Measurements from ENCODE around the gene PGM2. TPM values are rescaled to one million over a fixed set of nuclear protein-coding genes. Genes with fewer than 3 reads are reported as not detected.

Gene PGM2
- polyA plus RNA-seq, 1 of the 3 experiments (the other 2 are of a cell fraction) = 12.7 TPM

GRCh38 chr4:37905533-37906169 is 79.2 kb downstream of the PGM2 start:
- no peaks in the 10 kb centered on the region for H3F3A ChIP-seq (replicated peaks; ENCODE audit: insufficient read depth)
- H3K9me2 ChIP-seq = no peaks in the 10 kb centered on the region
- 42% methylated on average over 7 of the region's 7 CpGs for WGBS (ENCODE audit: low lambda C conversion rate)
- H4K20me1 ChIP-seq (ENCODE audit: insufficient read depth) = no peaks in the 10 kb centered on the region
- H3K4me3 ChIP-seq (ENCODE audit: low read depth in 2 of 2, low read length in 1 of 2) = no peak overlapping the region
- POLR2A ChIA-PET = no interaction called here
- no peak overlapping the region for H3K9ac ChIP-seq
- CTCF ChIA-PET = interaction anchor here (1.0 kb wide), 1 partner anchor 14 kb away, joined by 4 read pairs; no protein-coding TSS in a partner anchor
- H3K36me3 ChIP-seq (replicated peaks in 1 of 2; ENCODE audit: control insufficient read depth in 1 of 2, insufficient read depth in 2 of 2, low read length in 1 of 2) = no peaks in the 10 kb centered on the region
- no peak overlapping the region for H3K4me2 ChIP-seq
- no peak overlapping the region for H3K27ac ChIP-seq (ENCODE audit: low read depth in 2 of 2, low read length in 1 of 2)
- peaks cover 26% of the 10 kb centered on the region; the same call in 1 of the 2 replicates for H3K27me3 ChIP-seq (ENCODE audit: insufficient read depth)
- H3K9me3 ChIP-seq = no peaks in the 10 kb centered on the region
- no peaks in the 10 kb centered on the region for H3K79me2 ChIP-seq (ENCODE audit: insufficient read depth)
- TF ChIP-seq MXI1 (IDR thresholded peaks at IDR 0.05; ENCODE audit: low read depth, low read length) (no peak), NRF1 (IDR thresholded peaks at IDR 0.05; ENCODE audit: low read depth, low read length) (no peak), SMC3 (IDR thresholded peaks at IDR 0.05; ENCODE audit: low read depth, low read length) (no peak), MEF2A (IDR thresholded peaks at IDR 0.05; ENCODE audit: borderline replicate concordance, low read depth) (no peak), FOXM1 (IDR thresholded peaks at IDR 0.05; ENCODE audit: low read depth) (no peak), EP300 (IDR thresholded peaks at IDR 0.05; ENCODE audit: borderline replicate concordance in 1 of 2, low read depth in 1 of 2, low read length in 1 of 2) (no peak), YY1 (IDR thresholded peaks at IDR 0.05; ENCODE audit: low read depth) (no peak), RAD21 (IDR thresholded peaks at IDR 0.05; ENCODE audit: low read length) (no peak), POLR2AphosphoS5 (IDR thresholded peaks at IDR 0.05; ENCODE audit: low read depth, low read length) (no peak), RFX5 (IDR thresholded peaks at IDR 0.05; ENCODE audit: low read length) (no peak), ELF1 (IDR thresholded peaks at IDR 0.05) (no peak), FOXJ3 (CRISPR knock-in tag; IDR thresholded peaks at IDR 0.05) (no peak), USF2 (IDR thresholded peaks at IDR 0.05; ENCODE audit: borderline replicate concordance, low read depth, low read length) (no peak), NFIC (IDR thresholded peaks at IDR 0.05; ENCODE audit: borderline replicate concordance) (no peak)
- H2AFZ ChIP-seq (ENCODE audit: low read depth) = no peak overlapping the region
- no peaks in the 10 kb centered on the region for H3K4me1 ChIP-seq (ENCODE audit: control insufficient read depth in 1 of 2, insufficient read depth in 2 of 2, low read depth in 1 of 2, low read length in 1 of 2)
- DNase-seq = no peak

DNA sequence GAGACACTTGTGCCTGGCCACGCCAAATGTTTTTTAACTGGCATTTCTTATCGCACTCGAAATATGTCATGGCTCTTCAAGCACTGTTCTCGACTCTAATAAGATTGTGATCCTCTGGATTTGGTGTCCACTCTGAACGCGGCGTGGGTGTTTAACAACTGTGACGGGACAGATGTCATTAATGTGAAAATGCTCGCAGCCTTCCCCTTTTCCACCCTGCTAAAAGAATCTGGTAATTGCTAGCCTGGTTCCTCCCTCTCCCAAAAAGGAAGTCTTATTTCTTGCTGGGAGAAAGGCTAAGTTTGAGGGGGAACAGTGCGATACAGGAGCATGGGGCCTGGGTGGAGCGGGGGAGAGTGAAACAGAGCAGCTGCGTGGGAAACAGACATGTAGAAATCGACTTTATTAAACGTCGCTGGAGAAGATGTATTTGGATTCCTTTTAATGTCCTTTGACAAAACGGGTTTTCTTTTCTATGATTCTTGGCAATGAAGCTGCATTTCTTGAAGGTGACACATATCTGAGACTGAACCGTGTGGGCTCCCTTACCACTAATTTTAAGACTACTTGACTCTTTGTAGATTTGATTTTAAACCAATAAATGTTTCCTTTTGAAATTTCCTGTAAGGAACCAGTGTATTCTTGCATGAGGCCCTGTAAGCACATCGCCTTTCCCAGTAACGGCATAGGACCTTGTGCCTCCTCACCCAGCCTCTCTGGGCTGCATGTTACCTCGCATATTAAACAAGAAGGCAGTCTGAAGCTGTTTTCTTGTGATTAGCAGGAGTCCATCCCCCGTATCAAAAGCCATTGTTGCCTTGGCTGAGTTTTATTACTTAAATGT is 82.2 kb downstream of the PGM2 start:
- peaks cover 15% of the 10 kb centered on the region; the same call in 1 of the 2 replicates for H3K27me3 ChIP-seq (ENCODE audit: insufficient read depth)
- no peaks in the 10 kb centered on the region for H3F3A ChIP-seq (replicated peaks; ENCODE audit: insufficient read depth)
- H3K27ac ChIP-seq (ENCODE audit: low read depth in 2 of 2, low read length in 1 of 2) = no peak overlapping the region
- H3K79me2 ChIP-seq (ENCODE audit: insufficient read depth) = no peaks in the 10 kb centered on the region
- 0 out of 2 replicates have a peak overlapping the region, but pooled peaks have one; percentile 10 for H3K4me2 ChIP-seq
- CTCF ChIA-PET = no interaction called here
- DNase-seq = no peak
- WGBS (ENCODE audit: low lambda C conversion rate) = 66% methylated on average over 21 of the region's 21 CpGs
- H2AFZ ChIP-seq (ENCODE audit: low read depth) = 0 out of 2 replicates have a peak overlapping the region, but pooled peaks have one; percentile 57
- H3K4me3 ChIP-seq (ENCODE audit: low read depth in 2 of 2, low read length in 1 of 2) = no peak overlapping the region
- TF ChIP-seq MXI1 (IDR thresholded peaks at IDR 0.05; ENCODE audit: low read depth, low read length) (no peak), NFIC (IDR thresholded peaks at IDR 0.05; ENCODE audit: borderline replicate concordance) (0 out of 2 replicates have a peak, but pooled peaks have one; percentile 9), RFX5 (IDR thresholded peaks at IDR 0.05; ENCODE audit: low read length) (no peak), REST (IDR thresholded peaks at IDR 0.05; ENCODE audit: low read depth, low read length) (no peak), JUND (IDR thresholded peaks at IDR 0.05) (no peak), TCF12 (IDR thresholded peaks at IDR 0.05) (0 out of 2 replicates have a peak, but pooled peaks have one; percentile 5), TEAD4 (IDR thresholded peaks at IDR 0.05; ENCODE audit: borderline replicate concordance, insufficient read depth) (no peak), YY1 (IDR thresholded peaks at IDR 0.05; ENCODE audit: low read depth) (no peak), GABPA (IDR thresholded peaks at IDR 0.05; ENCODE audit: low read depth) (no peak), TAF1 (IDR thresholded peaks at IDR 0.05; ENCODE audit: borderline replicate concordance, low read depth, low read length) (no peak)
- H3K9me2 ChIP-seq = no peaks in the 10 kb centered on the region
- POLR2A ChIA-PET = no interaction called here
- H3K9ac ChIP-seq = no peak overlapping the region
- no peaks in the 10 kb centered on the region for H3K36me3 ChIP-seq (replicated peaks in 1 of 2; ENCODE audit: control insufficient read depth in 1 of 2, insufficient read depth in 2 of 2, low read length in 1 of 2)
- H3K9me3 ChIP-seq = no peaks in the 10 kb centered on the region
- no peaks in the 10 kb centered on the region for H4K20me1 ChIP-seq (ENCODE audit: insufficient read depth)
- H3K4me1 ChIP-seq (ENCODE audit: control insufficient read depth in 1 of 2, insufficient read depth in 2 of 2, low read depth in 1 of 2, low read length in 1 of 2) = no peaks in the 10 kb centered on the region

All from SK-N-SH (cell line).